A549 (cell line): ENCODE data around the gene TACC3. TPM values are rescaled to one million over a fixed set of nuclear protein-coding genes. Genes with fewer than 3 reads are reported as not detected.

Source experiments
- ATAC-seq, 2 experiments: fragments of 200-7000 bp in 1 of 2; fragments of >200 bp in 1 of 2; cut with Nextera tagmentation in 1 of 2; cut with Tn5 transposase in 1 of 2; 3 replicates each; pipeline versions ENCODE4 v1.8.0 to v1.9.1; 2018 to 2020; ENCODE audit warnings: mild to moderate bottlenecking in 1 of 2, moderate library complexity in 1 of 2
- CTCF ChIA-PET: fragments of 300-600 bp; sonication (Branson Sonifier 250); formaldehyde crosslinking; extraction: SDS; loops from one replicate; lab custom pipeline; 2021; ENCODE audit warnings: antibody characterized with exemption, inconsistent platforms; lab: Yijun Ruan, JAX
- POLR2A ChIA-PET: fragments of 350-600 bp; formaldehyde crosslinking; extraction: SDS; loops from one replicate; lab custom pipeline; 2021; ENCODE audit warnings: antibody characterized with exemption, inconsistent platforms; lab: Yijun Ruan, JAX
- DNase-seq, 2 experiments: peaks; one replicate each; pipeline versions ENCODE4 v3.0.0 to v3.0.0-alpha.2; 2011 to 2016; ENCODE audit warnings: low read depth in 1 of 2, low spot score in 1 of 2
- FAIRE-seq: peaks from 2 replicates; lab custom pipeline; 2011; peaks lifted over from hg19 to GRCh38; lab: Jason Lieb, UNC
- H3K27ac ChIP-seq, 2 experiments: fragments of >200 bp; sonication (Bioruptor Twin); formaldehyde crosslinking; 3 replicates each; pipeline ENCODE4 v1.5.1; 2016 to 2017
- H3K4me1 ChIP-seq: fragments of >200 bp; sonication (Bioruptor Twin); formaldehyde crosslinking; 3 replicates; pipeline ENCODE4 v1.6.1; 2016
- H3K4me2 ChIP-seq: fragments of >200 bp; sonication (Bioruptor Twin); formaldehyde crosslinking; 3 replicates; pipeline ENCODE4 v1.6.1; 2016
- H3K4me3 ChIP-seq: fragments of >200 bp; sonication (Bioruptor Twin); formaldehyde crosslinking; 3 replicates; pipeline ENCODE4 v1.5.1; 2016
- H3K9me3 ChIP-seq: fragments of >200 bp; sonication (Bioruptor Twin); formaldehyde crosslinking; 3 replicates; pipeline ENCODE4 v1.6.1; 2016
- CBX8 ChIP-seq: fragments of 200-600 bp; sonication (generic); IDR thresholded peaks from 2 replicates; pipeline ENCODE4 v1.6.1; 2016
- CEBPB ChIP-seq, 2 experiments: fragments of >200 bp in 1 of 2; sonication (Bioruptor Twin) in 1 of 2; formaldehyde crosslinking in 1 of 2; IDR thresholded peaks; 2 replicates each; pipeline ENCODE4 v1.6.1; 2012 to 2016
- CHD2 ChIP-seq: fragments of 150-350 bp; IDR thresholded peaks from 2 replicates; pipeline ENCODE4 v1.6.1; 2014; ENCODE audit warnings: low read length; ENCODE audit not compliant: partially characterized antibody
- EHF ChIP-seq: fragments of 250-450 bp; sonication (Bioruptor Pico); IDR thresholded peaks from 2 replicates; pipeline ENCODE4 v1.5.0; 2020; ENCODE audit warnings: mild to moderate bottlenecking
- EHMT2 ChIP-seq: fragments of 200-600 bp; sonication (generic); IDR thresholded peaks from 2 replicates; pipeline ENCODE4 v1.6.1; 2016; ENCODE audit warnings: antibody characterized with exemption, low read depth, mild to moderate bottlenecking, moderate library complexity
- ESRRA ChIP-seq: fragments of 150-350 bp; IDR thresholded peaks from 2 replicates; pipeline ENCODE4 v1.6.1; 2014; ENCODE audit warnings: mild to moderate bottlenecking, low read length, borderline replicate concordance
- FOSB ChIP-seq: fragments of 250-450 bp; sonication (Bioruptor Pico); IDR thresholded peaks from 2 replicates; pipeline ENCODE4 v1.5.0; 2020; ENCODE audit warnings: mild to moderate bottlenecking, moderate library complexity
- FOSL2 ChIP-seq, 2 experiments: fragments of 450-650 bp in 1 of 2; fragments of >200 bp in 1 of 2; sonication (Bioruptor Twin) in 1 of 2; formaldehyde crosslinking; IDR thresholded peaks; 2 replicates each; pipeline versions ENCODE4 v1.5.0 to v1.6.1; 2016 to 2020; ENCODE audit warnings: mild to moderate bottlenecking in 1 of 2, moderate library complexity in 1 of 2
- FOXS1 ChIP-seq: fragments of 250-450 bp; sonication (Bioruptor Pico); IDR thresholded peaks from 2 replicates; pipeline ENCODE4 v1.5.0; 2020; ENCODE audit warnings: mild to moderate bottlenecking, moderate library complexity
- HEYL ChIP-seq: fragments of 250-450 bp; sonication (Bioruptor Pico); IDR thresholded peaks from 2 replicates; pipeline ENCODE4 v1.8.0; 2021; ENCODE audit warnings: mild to moderate bottlenecking, moderate library complexity
- HOXA7 ChIP-seq: fragments of 250-450 bp; sonication (Bioruptor Pico); IDR thresholded peaks from 2 replicates; pipeline ENCODE4 v1.5.0; 2020; ENCODE audit warnings: mild to moderate bottlenecking, moderate library complexity
- HOXB13 ChIP-seq: fragments of 250-450 bp; sonication (Bioruptor Pico); IDR thresholded peaks from 2 replicates; pipeline ENCODE4 v1.5.0; 2020; ENCODE audit warnings: low read depth, mild to moderate bottlenecking, moderate library complexity
- HOXB5 ChIP-seq: fragments of 250-450 bp; sonication (Bioruptor Pico); IDR thresholded peaks from 2 replicates; pipeline ENCODE4 v1.5.0; 2020; ENCODE audit warnings: mild to moderate bottlenecking, moderate library complexity
- KDM1A ChIP-seq: fragments of 200-600 bp; sonication (generic); IDR thresholded peaks from 2 replicates; pipeline ENCODE4 v1.6.1; 2016; ENCODE audit warnings: low read depth, mild to moderate bottlenecking
- MAFK ChIP-seq: fragments of 450-650 bp; IDR thresholded peaks from 2 replicates; pipeline ENCODE4 v1.6.1; 2014; ENCODE audit not compliant: partially characterized antibody
- MYC ChIP-seq: IDR thresholded peaks from 2 replicates; pipeline ENCODE4 v1.6.1; 2012; ENCODE audit warnings: mild to moderate bottlenecking, inconsistent platforms, low read length, improper control_type of control experiment, borderline replicate concordance
- NPAS2 ChIP-seq: fragments of 250-450 bp; sonication (Bioruptor Pico); IDR thresholded peaks from 2 replicates; pipeline ENCODE4 v1.8.0; 2022; ENCODE audit warnings: mild to moderate bottlenecking, moderate library complexity, borderline replicate concordance
- NR3C1 ChIP-seq: fragments of >200 bp; sonication (Bioruptor Twin); formaldehyde crosslinking; IDR thresholded peaks from 3 replicates; pipeline ENCODE4 v1.6.1; 2017
- PHF8 ChIP-seq: fragments of 200-600 bp; sonication (generic); IDR thresholded peaks from 2 replicates; pipeline ENCODE4 v1.6.1; 2016; ENCODE audit warnings: low read depth, mild to moderate bottlenecking, antibody characterized with exemption, moderate library complexity, borderline replicate concordance
- RAD21 ChIP-seq, 2 experiments: fragments of >200 bp in 1 of 2; sonication (Bioruptor Twin) in 1 of 2; formaldehyde crosslinking in 1 of 2; IDR thresholded peaks in 1 of 2; conservative IDR thresholded peaks in 1 of 2; 2 replicates in 1 of 2; 3 replicates in 1 of 2; pipeline ENCODE4 v1.6.1; 2012 to 2018; ENCODE audit warnings: inconsistent platforms in 1 of 2
- ZC3H11A ChIP-seq: fragments of 450-650 bp; IDR thresholded peaks from 2 replicates; pipeline ENCODE4 v1.6.1; 2014; ENCODE audit warnings: antibody characterized with exemption, mild to moderate bottlenecking
- ZSCAN20 ChIP-seq: fragments of 250-450 bp; sonication (Bioruptor Pico); IDR thresholded peaks from 2 replicates; pipeline ENCODE4 v1.8.0; 2022; ENCODE audit warnings: mild to moderate bottlenecking, moderate library complexity
- WGBS: methylation state at CpG from one replicate; pipeline ENCODE4 v1.1.6; 2017; ENCODE audit errors: missing lambda C conversion rate; 5-methylcytosine and 5-hydroxymethylcytosine counted together
- polyA plus RNA-seq, 4 experiments: library from polyadenylated mRNA; depleted of rRNA in 3 of 4; stranded (reverse); fragments of >200 nt; fragmentation: RNase III in 1 of 4; extraction: RNeasy Plus Mini Kit Qiagen cat#74134 plus additional on column Dnase treatment in 1 of 4; gene quantifications; 2 replicates in 3 of 4; 3 replicates in 1 of 4; pipeline ENCODE4 v1.2.3, GENCODE V29; 2011 to 2017
- TF ChIP-seq, protein P1 (sequence below): fragments of 450-650 bp; IDR thresholded peaks from 2 replicates; pipeline ENCODE4 v1.6.1; 2014; ENCODE audit warnings: antibody characterized with exemption
- TF ChIP-seq, protein P2 (sequence below): IDR thresholded peaks from 2 replicates; pipeline ENCODE4 v1.6.1; 2012

The TACC3 gene
- polyA plus RNA-seq, 2 of the 4 experiments (the other 2 are of a cell fraction): 25.9 to 70.6 TPM

DNA sequence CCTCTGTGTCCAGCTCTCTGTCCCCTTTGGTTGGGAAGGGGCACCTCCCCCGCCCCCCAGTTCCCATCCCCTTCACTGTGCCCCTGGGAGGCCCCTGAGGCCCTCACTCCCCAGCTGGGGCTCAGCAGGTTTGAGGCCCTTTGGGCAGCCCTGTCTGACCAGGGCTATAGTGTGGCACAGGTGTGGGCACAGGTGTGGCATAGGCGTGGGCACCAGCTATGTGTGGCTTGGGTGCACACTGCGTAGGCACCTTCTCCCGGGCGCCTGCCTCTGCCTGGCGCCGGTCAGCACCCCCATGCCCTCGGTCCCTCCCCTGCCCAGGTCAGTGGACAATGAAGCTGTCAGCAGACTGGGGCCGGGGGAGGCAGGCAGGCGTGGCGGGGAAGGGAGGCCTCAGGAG is 64.3 kb downstream of the TACC3 start:
- WGBS: 90% methylated on average over 2 of the region's 11 CpGs
- H3K27ac ChIP-seq: no peak overlapping the region
- no peak for ATAC-seq
- POLR2A ChIA-PET: no interaction called here
- no peak for FAIRE-seq
- TF ChIP-seq HOXB5 (no peak), KDM1A (no peak), HOXA7 (CRISPR knock-in tag) (no peak), EHMT2 (no peak), HEYL (CRISPR knock-in tag) (no peak), CHD2 (no peak), HOXB13 (CRISPR knock-in tag) (no peak), FOSB (CRISPR knock-in tag) (no peak), NPAS2 (CRISPR knock-in tag) (no peak), PHF8 (no peak), CBX8 (no peak), FOSL2 (IDR thresholded peaks at IDR 0.05) (no peak), FOSL2 (CRISPR knock-in tag; IDR thresholded peaks at IDR 0.05) (no peak), NR3C1 (no peak), MAFK (no peak), RAD21 (conservative IDR thresholded peaks at IDR 0.05 in 1 of 2, IDR thresholded peaks at IDR 0.05 in 1 of 2) (no peak), EHF (no peak), ESRRA (no peak)
- TF ChIP-seq, protein P1, sequence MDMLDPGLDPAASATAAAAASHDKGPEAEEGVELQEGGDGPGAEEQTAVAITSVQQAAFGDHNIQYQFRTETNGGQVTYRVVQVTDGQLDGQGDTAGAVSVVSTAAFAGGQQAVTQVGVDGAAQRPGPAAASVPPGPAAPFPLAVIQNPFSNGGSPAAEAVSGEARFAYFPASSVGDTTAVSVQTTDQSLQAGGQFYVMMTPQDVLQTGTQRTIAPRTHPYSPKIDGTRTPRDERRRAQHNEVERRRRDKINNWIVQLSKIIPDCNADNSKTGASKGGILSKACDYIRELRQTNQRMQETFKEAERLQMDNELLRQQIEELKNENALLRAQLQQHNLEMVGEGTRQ: no peak
- TF ChIP-seq, all 56 proteins: peak for 0
- CTCF ChIA-PET: interaction anchor here (0.8 to 3.7 kb wide), 5 partner anchors 8 to 37 kb away, joined by 3 to 12 read pairs (median 3); no protein-coding TSS in a partner anchor
- Histone ChIP-seq H3K4me1 (no peaks in the 10 kb centered on the region), H3K4me3 (no peak overlapping the region), H3K4me2 (no peak overlapping the region), H3K9me3 (no peaks in the 10 kb centered on the region)
- DNase-seq: no peak

DNA sequence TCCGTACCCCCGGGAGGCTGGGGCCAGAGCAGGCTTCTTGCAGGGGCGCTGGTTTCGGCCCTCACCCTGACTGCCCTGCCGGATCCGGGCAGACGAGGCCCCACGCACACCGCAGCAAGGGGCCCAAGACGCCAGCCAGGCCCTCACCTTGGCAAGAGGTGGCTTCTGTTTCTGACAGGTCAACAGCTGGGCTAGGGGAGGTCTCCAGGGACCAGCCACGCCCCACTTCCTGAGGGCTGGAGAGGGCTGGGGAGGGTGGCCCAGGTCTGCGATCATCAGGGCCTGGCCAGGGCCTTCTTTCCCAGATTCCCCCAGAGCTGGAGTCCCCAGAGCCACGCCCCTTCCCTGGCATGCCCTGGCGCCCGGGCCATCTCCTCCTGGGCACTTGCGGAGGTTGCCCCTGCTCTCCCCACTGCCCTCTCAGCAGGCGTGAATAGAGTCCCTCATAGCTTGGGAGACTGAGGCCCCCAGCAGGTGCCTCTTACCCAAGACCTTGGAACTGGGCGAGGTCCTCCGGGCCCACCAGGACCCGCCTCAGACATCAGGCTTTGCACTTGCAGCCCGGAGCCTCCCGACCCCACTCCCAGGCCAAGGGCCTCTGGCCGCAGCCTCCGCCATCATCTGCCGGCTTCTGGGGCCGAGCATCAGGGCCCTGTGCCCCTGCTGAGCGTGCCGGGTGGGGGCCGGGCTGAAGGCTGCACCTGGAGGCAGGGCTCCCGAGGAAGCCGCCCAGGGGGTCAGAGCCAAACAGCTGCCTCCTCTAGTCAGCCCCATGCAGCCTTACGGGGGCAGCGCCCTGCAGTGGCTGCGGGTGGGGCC is 65.4 kb downstream of the TACC3 start:
- DNase-seq (no peak), FAIRE-seq (no peak), ATAC-seq (peak in 1 of 2 experiments; percentile 9; a peak in 2 of 6 replicates)
- ChIA-PET POLR2A (no interaction called here), CTCF (interaction anchor here (0.8 to 4.9 kb wide), 6 partner anchors 10 to 38 kb away, joined by 3 to 23 read pairs (median 3); no protein-coding TSS in a partner anchor)
- WGBS: 77% methylated on average over 6 of the region's 34 CpGs
- Histone ChIP-seq H3K4me3 (no peak overlapping the region), H3K27ac (no peak overlapping the region), H3K4me1 (no peaks in the 10 kb centered on the region), H3K9me3 (no peaks in the 10 kb centered on the region), H3K4me2 (no peak overlapping the region)
- no peak for TF ChIP-seq CEBPB (IDR thresholded peaks at IDR 0.05)
- TF ChIP-seq, protein P2, sequence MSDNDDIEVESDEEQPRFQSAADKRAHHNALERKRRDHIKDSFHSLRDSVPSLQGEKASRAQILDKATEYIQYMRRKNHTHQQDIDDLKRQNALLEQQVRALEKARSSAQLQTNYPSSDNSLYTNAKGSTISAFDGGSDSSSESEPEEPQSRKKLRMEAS: no peak
- TF ChIP-seq EHF: no peak
- no peak for TF ChIP-seq ZC3H11A
- TF ChIP-seq MYC: no peak
- TF ChIP-seq CBX8: no peak
- TF ChIP-seq FOXS1 (CRISPR knock-in tag): no peak
- no peak for TF ChIP-seq ZSCAN20
